HG03108 (cell line): ENCODE measurements around the gene NOTCH2.
"Not testable (repeated sequence)": the region's sequence is repeated elsewhere in the genome, so short reads cannot be mapped to it uniquely, and the experiment has no call there.

ENCODE experiments used
- ATAC-seq: cut with Tn5 transposase; IDR thresholded peaks from one replicate; pipeline ENCODE4 v1.9.1; 2021; ENCODE audit warnings: moderate library complexity; ENCODE audit not compliant: unreplicated experiment

The NOTCH2 gene

DNA sequence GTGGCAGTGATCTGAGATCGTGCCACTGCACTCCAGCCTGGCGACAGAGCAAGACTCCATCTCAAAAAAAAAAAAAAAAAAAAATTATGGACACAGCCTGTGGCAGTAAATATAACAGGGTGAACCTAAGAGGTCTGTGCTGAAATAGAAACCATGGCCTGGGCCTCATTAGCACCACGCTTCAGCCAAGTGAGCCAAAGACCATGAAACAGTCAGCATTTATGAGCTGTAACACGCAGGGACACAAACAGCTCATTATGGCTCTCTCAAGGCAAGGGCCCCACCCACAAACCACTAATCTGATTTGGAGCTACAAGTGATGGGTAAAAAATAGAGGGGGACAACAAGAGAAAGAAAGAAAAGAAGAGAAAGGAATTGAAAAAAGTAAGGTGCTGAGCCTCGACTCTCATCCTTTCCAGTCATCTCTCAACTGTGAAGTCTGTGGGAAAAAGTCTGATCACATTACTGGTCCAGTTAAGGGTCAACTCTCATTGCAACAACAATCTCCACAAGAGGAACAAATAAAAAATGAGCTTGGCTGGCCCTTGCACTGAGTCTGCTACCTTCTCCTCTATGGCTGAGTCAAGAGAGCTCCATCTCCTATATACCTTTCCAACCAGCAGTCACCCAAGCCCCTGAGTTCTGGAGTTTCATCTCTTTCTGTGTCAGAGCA, 93.7 kb downstream of the NOTCH2 start:
- not testable (repeated sequence) for ATAC-seq

GRCh38 chr1:119975006-119975405, 94.5 kb downstream of the NOTCH2 start:
- no peak for ATAC-seq

- ATAC-seq = no peak
Observed at GRCh38 chr1:119974013-119974412, 95.4 kb downstream of the NOTCH2 start.

DNA sequence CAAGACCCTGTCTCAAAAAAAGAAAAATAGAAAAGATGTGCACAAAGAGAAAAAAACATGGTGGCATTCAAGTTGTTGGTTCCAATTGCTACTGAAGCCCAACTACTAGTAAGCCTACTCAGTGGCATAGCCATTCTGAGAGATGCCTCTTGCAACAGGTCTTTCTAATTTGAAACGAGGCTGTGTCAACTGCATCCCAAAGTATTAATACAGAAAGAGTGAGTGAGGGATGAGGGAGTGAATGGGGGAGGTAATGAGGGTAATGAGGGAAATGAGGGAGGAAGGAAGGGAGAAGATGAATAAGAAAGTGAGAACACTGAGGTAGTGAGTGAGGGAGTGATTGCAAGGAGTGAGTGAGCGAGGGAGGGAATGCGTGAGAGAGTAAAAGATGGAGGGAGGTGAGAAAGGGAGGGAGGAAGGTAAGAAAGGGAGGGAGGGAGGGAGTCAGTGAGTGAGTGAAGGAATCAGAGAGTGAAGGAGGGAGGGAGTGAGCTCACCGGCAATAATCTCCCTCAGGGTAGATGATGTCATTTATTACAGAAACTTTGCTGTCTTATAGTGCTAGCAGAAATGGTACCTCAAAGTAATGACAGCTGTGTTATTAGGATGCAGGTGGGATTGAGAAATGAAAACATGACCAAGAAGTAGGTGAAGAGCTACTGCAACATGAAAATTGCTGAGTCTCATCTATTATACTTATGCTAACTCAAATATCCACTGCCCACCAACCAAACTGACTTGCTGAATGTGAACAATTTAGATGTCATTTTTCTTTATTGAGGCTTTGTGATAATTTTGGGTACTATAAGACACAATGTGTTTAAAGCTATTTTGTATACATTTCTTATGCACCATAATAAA, 97.5 kb downstream of the NOTCH2 start:
- no peak for ATAC-seq

DNA sequence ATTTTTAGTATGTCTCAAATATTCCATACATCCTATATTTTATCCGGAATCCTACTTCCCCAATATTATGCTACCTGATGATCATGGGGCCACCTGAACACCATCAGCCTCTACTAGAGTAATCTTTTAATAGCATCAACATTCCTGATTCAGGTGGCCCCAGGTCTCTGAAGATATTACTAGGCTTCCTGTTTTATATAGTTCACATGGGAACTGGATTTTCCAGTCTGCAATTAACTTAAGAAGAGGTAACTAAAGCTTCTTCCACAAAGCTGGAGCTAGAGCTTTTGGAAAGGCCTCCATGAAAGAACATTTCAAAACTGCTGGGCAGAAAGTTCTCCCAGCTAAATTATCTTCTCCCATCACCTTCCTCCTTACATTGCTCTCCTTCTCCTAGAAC, 100.9 kb downstream of the NOTCH2 start:
- no peak for ATAC-seq

DNA sequence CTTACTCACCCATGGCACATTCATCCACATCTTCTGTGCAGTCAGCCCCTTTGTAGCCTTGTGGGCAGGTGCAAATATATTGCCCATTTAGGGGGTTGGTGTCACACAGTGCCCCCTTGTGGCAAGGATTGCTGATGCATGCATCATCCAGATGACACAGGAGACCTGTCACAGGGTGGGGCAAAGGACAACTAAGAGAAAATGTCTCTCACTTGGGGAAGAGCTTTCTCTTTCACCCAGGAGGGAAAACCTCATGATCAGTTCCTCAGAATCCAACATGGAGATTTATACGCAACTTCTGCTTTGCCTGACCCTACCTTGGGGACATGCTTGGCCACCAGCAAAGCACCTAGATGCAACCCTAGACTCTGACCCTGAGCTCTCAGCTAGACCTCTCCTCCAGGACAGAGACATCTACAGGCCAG, 101.4 kb downstream of the NOTCH2 start:
- peak; percentile 81 for ATAC-seq

- no peak for ATAC-seq
Observed at GRCh38 chr1:119966681-119967080, 102.8 kb downstream of the NOTCH2 start.

GRCh38 chr1:119966020-119966419, 103.4 kb downstream of the NOTCH2 start:
- no peak for ATAC-seq

- no peak for ATAC-seq
Observed at GRCh38 chr1:119964673-119965363, 104.6 kb downstream of the NOTCH2 start.

DNA sequence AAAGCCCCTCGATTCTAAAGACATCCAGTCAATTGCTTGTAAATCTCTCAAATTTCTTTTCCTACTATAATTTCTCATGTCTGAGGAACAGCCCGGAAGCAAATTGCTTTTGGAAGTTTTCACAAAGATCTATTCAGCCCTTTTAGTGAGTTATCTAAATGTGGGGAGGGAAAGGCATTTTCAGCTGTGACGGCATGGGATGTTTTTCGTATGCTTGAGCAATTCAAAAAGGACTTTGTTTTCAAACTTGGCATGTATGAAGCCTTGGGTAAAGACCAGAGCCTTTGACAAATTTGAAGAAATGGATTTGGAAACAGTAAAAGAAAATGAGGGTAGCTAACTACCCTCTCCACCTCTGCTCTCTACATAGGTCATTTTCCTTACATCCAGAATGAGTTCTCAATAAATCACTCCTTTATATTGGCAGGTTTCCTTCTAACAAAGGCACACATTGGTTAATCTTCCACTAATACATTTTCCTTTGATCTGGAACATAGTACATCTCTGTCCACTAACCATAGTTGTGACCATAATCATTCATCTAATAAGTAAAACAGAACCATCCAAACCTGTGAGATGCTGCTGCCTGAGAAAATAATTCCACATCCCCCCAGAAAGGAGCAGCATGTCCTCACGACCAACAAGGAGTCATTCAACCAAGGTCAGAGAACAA, 107.0 kb downstream of the NOTCH2 start:
- ATAC-seq = no peak

- ATAC-seq = no peak
Observed at GRCh38 chr1:119960501-119960900, 109.0 kb downstream of the NOTCH2 start.

DNA sequence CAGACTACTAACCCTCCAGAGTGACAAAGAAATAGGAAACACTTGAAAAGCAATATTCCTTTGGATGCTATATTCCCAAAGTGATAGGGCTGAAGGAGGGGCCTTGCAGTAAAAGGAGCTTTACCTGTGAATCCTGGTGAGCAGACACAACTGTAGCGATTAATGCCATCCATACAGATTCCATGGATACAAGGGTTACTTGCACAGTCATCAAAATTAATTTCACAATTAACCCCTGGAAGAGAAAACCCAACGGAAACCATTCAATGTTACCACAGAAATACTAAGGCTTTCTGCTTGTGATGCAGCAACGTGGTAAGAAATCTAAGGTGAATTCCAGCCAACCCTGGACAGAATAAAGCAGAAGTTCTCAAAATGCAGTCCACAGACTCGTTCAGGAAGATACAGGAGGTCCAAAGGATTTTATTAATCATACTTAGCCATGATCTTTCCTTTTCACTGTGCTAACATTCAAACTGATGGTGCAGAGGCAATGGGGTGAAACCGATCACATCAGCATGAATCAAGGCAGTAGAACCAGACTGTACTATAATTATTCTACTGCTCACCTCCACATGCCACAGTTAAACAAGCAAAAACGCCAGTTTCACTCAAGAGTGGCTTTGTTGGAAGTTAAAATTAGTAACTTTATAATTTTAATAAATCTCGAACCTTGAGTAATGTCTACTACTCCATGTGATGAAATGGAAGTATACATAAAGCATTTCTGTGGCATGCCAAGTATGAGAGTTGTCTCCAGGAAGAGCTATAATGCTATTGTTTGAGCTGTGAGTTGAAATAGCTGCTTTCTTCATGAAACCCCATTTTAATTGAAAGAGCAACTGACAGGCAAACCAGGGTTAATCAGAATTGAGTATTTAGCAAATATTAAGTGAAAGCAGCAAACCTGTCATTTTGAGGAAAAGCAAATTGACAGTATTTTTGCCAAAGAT, 109.9 kb downstream of the NOTCH2 start:
- ATAC-seq = no peak

- no peak for ATAC-seq
Observed at GRCh38 chr1:119958223-119958622, 111.2 kb downstream of the NOTCH2 start.

- ATAC-seq = no peak
Observed at GRCh38 chr1:119956306-119956705, 113.2 kb downstream of the NOTCH2 start.

GRCh38 chr1:119954476-119955422, 114.7 kb downstream of the NOTCH2 start:
- no peak for ATAC-seq

DNA sequence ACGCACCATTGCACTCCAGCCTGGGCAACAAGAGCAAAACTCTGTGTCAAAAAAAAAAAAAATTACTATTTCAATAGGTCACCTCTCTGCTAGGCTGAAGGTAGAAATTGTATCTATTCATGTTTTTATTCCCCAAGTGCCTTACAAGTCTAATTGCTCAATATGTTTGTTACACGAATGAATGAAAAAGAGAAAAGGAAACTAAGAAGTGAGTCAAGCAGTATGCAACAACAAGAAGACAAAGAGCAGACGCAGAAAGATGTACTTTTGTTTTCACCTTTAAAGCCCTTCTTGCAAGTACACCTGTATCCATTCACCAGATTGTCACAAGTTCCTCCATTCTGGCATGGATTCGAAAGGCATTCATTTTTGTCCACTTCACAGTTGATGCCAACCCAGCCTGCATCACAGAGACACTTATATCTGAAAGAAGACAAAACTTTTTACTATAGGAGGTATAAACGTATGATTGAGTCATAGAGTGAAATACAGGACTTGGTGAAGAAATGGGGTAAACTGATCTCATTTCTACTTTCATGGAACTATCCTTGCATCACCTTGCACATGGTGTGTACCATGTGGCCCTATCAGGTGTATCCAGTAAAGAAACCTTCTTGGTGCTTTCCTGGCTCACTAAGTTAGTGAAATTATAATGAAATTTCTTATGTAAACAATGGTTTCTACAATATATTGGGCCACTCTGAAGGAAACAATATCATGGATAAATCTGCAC, 116.0 kb downstream of the NOTCH2 start:
- ATAC-seq = no peak

DNA sequence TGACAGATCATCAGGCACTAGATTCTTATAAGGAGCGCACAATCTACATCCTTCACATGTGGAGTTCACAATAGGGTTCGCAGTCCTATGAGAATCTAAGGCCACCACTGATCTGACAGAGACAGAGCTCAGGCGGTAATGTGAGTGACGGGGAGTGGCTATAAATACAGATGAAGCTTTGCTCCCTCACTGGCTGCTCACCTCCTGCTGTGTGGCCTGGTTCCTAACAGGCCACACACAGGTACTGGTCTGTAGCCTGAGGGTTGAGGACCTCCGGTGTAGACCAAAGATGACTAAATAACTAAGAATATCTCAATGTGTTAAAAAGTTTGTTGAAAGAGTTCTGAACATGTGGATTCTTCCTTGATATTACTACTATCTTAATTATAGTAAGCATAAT, 117.0 kb downstream of the NOTCH2 start:
- ATAC-seq = no peak
